GM04503 (cell line): ENCODE results near the gene ATP2B2.

Experiments
- DNase-seq: peaks from one replicate; pipeline ENCODE4 v3.0.0-alpha.2; 2012; ENCODE audit warnings: low read depth

Gene ATP2B2

GRCh38 chr3:10359761-10360161, 145.6 kb downstream of the ATP2B2 start:
- DNase-seq, result no peak

GRCh38 chr3:10358309-10358980, 146.9 kb downstream of the ATP2B2 start:
- DNase-seq, result no peak

GRCh38 chr3:10357592-10358308, 147.6 kb downstream of the ATP2B2 start:
- DNase-seq, result peak; percentile 70

- no peak for DNase-seq
These were observed 148.3 kb downstream of the ATP2B2 start for GRCh38 chr3:10357095-10357494.

GRCh38 chr3:10356461-10356981, 148.9 kb downstream of the ATP2B2 start:
- no peak for DNase-seq

DNA sequence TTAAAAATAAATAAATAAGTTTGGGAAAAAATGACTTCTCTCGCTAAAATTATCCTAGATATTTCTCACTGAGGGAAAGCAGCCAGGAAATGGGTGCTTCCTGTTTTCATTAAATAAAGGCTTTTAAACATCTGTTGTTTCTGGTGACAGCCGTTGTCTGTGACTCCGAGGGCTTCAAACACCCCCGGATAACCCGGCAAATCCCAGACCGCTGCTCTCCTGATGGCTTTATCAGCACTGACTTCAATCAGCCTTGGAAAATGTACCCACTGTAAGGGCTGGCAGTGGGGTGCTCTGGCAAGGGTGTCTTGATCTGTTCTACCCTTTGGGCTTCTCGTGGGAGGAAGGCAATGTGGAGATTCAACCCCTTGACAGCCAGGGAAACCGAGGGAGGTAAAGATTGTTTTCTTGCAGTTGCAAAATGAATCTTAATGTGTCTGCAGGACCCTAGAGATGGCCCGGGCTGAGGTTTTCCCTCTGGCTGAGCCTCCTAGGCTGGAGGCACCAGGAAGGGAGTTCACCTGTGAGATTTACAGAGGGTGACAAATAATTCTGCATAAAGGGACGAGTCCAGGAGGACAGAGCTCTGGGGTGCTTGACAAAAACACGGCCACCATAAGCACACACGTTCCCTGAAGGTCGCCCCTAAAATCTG, 150.9 kb downstream of the ATP2B2 start:
- DNase-seq, result no peak

DNA sequence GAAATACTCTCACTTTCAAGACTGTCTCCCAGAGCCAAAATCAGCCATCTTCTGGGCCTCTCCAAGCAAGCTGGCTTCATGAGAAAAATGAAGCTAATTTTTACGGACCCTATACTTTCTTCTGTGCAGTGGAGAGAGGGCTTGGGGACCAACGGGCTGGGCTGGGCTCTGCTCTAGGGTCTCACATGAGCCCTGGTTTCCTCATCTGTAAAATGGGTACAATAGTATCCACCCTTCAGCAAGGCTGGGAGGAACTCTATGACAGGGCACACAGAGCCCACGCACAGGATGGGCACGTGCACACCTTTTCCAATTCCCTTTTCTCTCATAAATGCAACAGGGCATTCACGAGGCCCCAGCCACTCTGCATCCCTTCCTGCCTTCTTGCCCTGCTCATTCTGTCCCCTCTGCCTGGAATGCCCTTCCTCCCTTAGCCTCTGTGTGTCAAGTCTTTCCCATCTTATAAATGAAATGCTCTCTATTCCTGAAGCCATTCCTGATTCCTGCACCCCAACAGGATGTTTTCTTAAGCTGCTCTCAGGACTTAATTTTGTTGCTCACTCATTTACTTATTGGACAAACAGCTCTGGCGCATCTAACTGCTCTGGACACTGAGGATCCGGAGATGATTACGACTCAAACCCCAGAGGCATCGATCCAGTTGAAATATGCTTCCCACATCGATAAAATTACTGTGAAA, 151.6 kb downstream of the ATP2B2 start:
- no peak for DNase-seq

GRCh38 chr3:10353160-10353559, 152.2 kb downstream of the ATP2B2 start:
- DNase-seq, result no peak

GRCh38 chr3:10352146-10352911, 153.1 kb downstream of the ATP2B2 start:
- DNase-seq, result no peak

DNA sequence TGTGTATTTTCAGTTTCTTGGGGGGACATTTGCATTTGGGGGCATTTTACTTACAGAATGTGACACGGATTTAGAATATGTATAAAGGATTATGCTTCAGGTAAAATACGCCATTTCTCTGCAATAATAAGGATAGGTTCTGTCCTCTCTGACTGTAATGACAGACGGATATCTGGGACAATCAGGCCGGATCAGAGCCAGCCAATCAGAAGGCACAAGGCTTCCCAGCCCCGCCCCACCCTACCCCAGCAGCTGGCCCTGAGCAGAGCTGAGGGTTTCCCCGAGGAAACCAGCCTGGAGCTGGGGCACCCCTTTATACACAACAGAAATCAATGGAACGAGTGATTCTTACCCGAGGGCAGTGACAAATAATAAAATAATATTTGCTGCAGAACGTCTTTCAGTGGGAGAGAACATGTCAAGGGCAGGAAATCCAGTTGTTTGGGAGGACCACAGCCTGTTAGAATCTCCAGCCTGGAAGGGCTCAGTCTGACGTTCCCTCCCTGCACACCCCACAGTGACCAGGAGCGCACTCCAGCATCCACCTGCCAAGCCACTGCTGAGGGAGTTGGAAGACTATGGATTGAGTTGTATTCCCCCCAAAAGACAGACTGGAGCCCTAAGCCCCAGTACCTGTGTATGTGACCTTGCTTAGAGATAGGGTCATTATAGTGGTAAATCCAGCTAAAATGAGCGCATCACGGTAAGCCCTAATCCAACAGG, 154.2 kb downstream of the ATP2B2 start:
- no peak for DNase-seq

- no peak for DNase-seq
These were observed 154.9 kb downstream of the ATP2B2 start for GRCh38 chr3:10350324-10350985.

GRCh38 chr3:10349801-10350200, 155.6 kb downstream of the ATP2B2 start:
- no peak for DNase-seq

DNA sequence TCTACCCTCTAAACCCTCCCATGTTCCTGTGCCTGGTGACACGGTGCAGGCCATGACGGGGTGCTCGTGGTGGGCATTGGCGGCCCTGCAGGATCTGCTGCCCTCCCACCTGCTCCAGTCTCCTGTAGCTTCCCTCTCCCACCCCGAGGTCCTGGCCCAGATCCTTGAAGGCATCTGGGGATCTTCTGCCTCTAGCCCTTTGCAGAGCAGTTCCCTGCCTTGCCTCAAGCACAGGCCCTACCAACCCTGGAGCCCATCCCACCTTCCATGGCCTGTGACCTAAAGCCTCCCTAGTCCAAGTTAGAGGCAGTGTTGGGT, 157.0 kb downstream of the ATP2B2 start:
- DNase-seq, result no peak

DNA sequence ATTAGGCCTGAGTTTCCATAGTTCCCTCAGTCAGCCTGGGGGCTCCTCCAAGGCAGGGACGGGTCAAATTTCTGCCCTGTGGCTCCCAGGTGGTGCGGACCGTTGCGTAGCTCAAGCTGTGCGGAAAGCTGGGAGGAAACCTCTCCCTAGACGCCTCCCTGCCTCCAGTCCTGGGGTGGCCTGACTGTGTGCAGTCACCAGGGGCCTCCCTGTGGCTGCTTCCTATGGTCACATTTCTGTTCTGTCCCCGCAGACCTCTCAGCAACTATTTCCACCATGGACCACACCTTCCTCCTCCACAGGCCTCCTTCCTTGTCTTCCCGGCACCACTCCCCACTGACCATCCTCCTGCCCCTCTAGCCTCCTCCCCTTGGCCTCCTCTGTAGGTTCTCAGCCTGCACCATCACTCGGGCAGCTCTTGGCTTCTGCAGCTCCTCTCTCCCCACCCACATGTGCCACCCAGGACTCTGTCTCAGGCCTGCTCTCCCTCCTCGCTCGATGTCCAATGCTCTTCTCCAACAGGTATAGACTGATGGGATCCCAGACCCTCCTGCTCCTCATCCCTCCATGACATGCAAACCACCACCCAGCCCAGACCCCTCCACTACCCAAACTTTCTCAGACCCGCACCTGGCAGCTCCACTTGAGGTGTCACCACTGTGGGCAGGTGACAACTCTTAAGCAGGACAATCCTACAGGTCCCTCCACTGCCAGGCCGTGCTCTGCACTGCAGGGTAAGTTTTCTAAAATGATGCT, 157.6 kb downstream of the ATP2B2 start:
- no peak for DNase-seq

DNA sequence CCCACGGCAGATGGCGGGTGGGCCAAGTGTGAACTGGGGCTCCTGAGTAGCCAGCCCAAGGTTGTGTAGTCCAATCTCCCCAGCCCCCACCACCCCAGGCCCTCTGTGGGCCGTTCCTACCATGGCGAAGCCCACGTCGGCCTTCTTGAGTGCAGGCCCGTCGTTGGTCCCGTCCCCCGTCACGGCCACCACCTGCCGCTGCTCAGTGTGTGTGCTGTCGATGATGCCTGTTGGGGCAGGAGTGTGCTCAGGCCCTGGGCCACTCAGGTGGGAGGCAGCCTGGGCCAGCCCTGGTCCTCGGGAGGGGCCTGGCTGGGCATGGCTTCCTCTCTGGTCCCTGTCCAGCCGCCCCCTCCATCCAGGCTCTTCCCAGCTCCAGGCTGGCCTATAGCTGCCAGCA, 159.5 kb downstream of the ATP2B2 start:
- DNase-seq, result no peak

GRCh38 chr3:10344944-10345575, 160.3 kb downstream of the ATP2B2 start:
- DNase-seq, result no peak

GRCh38 chr3:10344147-10344943, 161.0 kb downstream of the ATP2B2 start:
- DNase-seq, result no peak

DNA sequence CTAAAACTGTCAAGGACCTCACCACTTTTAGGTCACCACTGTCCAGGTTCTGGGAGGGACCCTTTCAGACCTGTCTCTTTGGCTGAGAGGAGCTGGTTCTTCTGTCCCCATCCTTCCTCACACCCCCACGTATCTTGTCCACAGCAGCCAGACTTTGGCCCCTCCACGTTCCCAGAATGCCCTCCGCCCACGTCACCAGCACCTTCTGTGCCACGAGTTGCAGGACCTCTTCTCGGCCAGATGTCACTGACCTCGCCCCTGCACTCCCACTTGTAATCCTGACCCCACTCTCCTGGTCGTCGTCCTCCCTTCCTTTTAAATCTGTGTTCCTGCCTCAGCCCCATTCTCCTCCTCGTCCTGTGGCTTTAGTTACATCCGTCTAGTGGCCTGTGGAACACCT, 161.9 kb downstream of the ATP2B2 start:
- no peak for DNase-seq

GRCh38 chr3:10342781-10343180, 162.6 kb downstream of the ATP2B2 start:
- DNase-seq, result no peak
